BE2C (cell line): ENCODE measurements around the gene MAST2.
A peak's percentile ranks its signal among the peaks of the same experiment; 100 is the strongest.
"Not testable (repeated sequence)": the region's sequence is repeated elsewhere in the genome, so short reads cannot be mapped to it uniquely, and the experiment has no call there.

Experiments used
- DNase-seq: peaks from one replicate; pipeline ENCODE4 v3.0.0-alpha.2; 2020
- H3K27me3 ChIP-seq: fragments of 250-450 bp; sonication (Bioruptor Pico); 2 replicates; pipeline ENCODE4 v1.5.1; 2020; ENCODE audit warnings: mild to moderate bottlenecking
- H3K36me3 ChIP-seq: fragments of 250-450 bp; sonication (Bioruptor Pico); 2 replicates; pipeline ENCODE4 v1.5.1; 2020; ENCODE audit warnings: mild to moderate bottlenecking
- H3K4me1 ChIP-seq: fragments of 250-450 bp; sonication (Bioruptor Pico); 2 replicates; pipeline ENCODE4 v1.5.1; 2020
- H3K4me3 ChIP-seq: 2 replicates; pipeline ENCODE4 v1.5.1; 2011; ENCODE audit warnings: low read depth, low read length
- H3K9me3 ChIP-seq: fragments of 250-450 bp; sonication (Bioruptor Pico); 2 replicates; pipeline ENCODE4 v1.5.1; 2020
- TF ChIP-seq, protein P1 (sequence below): IDR thresholded peaks from 2 replicates; pipeline ENCODE4 v1.5.1; 2012; ENCODE audit warnings: mild to moderate bottlenecking, low read depth, low read length

Gene MAST2

DNA sequence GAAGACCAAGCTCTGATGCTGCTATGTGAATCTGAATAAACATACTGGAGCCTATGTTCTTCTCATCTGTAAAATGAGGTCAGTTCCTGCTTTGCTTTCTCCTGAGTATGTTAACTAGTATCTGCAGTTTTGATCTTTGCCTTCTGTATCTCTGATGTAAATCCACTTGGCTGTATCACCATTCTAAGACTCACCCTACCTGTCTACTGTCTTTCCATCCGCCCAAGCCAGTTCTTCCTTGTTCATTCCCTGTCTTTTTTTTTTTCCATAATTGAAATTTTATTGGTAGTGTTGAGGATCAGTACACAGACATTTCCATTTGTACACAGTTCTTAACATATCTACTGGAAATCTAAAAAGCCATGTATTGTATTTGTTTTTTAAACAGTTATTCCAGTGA is 31.3 kb downstream of the MAST2 start:
- no peak overlapping the region for H3K4me3 ChIP-seq
- DNase-seq = no peak
- H3K27me3 ChIP-seq = no peaks in the 10 kb centered on the region
- H3K4me1 ChIP-seq = no peaks in the 10 kb centered on the region
- no peaks in the 10 kb centered on the region for H3K9me3 ChIP-seq
- H3K36me3 ChIP-seq = no peaks in the 10 kb centered on the region
- TF ChIP-seq, protein P1, sequence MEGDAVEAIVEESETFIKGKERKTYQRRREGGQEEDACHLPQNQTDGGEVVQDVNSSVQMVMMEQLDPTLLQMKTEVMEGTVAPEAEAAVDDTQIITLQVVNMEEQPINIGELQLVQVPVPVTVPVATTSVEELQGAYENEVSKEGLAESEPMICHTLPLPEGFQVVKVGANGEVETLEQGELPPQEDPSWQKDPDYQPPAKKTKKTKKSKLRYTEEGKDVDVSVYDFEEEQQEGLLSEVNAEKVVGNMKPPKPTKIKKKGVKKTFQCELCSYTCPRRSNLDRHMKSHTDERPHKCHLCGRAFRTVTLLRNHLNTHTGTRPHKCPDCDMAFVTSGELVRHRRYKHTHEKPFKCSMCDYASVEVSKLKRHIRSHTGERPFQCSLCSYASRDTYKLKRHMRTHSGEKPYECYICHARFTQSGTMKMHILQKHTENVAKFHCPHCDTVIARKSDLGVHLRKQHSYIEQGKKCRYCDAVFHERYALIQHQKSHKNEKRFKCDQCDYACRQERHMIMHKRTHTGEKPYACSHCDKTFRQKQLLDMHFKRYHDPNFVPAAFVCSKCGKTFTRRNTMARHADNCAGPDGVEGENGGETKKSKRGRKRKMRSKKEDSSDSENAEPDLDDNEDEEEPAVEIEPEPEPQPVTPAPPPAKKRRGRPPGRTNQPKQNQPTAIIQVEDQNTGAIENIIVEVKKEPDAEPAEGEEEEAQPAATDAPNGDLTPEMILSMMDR = no peak

DNA sequence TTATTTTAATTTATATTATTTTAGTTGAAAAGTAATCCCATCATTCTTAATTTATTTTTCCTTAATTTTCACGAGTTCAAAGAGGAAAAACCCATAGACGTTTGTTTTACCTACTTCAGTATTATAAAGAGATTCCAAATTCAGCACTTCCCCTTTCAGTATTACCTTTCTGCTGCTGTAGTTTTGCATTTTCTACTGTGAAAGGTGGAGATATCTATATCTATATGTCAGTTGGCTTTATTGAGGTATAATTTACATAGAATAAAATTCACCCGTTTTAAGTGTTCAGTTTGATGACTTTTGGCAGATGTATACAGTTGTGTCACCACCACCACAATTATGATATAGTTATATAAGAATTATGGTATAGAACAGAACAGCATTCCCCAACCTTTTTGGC is 33.0 kb downstream of the MAST2 start:
- Histone ChIP-seq H3K27me3 (no peaks in the 10 kb centered on the region), H3K4me1 (no peaks in the 10 kb centered on the region), H3K36me3 (no peaks in the 10 kb centered on the region), H3K9me3 (no peaks in the 10 kb centered on the region), H3K4me3 (no peak overlapping the region)
- no peak for DNase-seq
- TF ChIP-seq, protein P1 = no peak

DNA sequence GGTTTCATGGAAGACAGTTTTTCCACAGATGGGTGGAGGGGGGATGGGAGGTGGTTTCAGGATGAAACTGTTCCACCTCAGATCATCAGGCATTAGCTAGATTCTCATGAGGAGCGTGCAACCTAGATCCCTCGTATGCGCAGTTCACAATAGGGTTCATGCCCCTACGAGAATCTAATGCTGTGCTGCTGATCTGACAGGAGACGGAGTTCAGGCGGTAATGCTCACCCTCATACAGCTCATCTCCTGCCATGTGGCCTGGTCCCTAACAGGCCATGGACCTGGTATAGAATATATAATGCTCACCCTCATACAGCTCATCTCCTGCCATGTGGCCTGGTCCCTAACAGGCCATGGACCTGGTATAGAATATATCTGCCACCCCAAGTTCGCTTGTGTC is 33.4 kb downstream of the MAST2 start:
- DNase-seq, H3K4me1 ChIP-seq, H3K4me3 ChIP-seq, H3K36me3 ChIP-seq, H3K9me3 ChIP-seq, H3K27me3 ChIP-seq: not testable (repeated sequence)

DNA sequence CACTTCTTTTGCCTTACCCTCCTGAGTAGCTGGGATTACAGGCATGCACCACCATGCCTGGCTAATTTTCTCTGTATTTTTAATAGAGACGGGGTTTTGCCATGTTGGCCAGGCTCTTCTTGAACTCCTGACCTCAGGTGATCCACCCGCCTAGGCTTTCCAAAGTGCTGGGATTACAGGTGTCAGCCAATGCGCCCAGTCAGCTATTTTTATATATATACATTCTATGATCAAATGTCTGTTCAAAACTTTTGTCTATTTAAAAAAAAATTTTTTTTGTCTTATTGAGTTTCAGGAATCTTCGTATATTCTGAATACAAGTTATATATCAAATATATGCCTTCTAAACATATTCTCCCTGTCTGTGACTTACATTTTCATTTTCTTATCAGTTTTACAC is 34.9 kb downstream of the MAST2 start:
- not testable (repeated sequence) for H3K9me3 ChIP-seq, H3K27me3 ChIP-seq, H3K36me3 ChIP-seq, DNase-seq, H3K4me3 ChIP-seq, H3K4me1 ChIP-seq

DNA sequence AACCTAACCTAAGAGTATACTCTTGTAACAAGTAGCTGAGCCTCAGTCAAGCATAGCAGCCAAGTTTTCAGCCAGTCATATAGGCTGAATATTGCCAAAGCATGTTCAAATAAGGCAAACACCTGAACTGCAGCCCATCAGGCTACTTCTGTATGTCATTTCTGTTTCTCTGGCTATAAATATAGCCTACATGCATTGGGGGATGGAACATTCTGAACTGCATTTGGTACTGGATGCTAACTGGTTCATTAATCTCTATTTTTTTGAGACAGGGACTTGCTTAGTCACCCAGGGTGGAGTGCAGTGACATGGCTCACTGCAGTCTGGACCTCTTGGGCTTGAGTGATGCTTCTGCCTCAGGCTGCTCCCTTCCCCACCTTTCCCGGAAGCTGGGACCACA is 37.3 kb downstream of the MAST2 start:
- Histone ChIP-seq H3K4me1 (no peaks in the 10 kb centered on the region), H3K36me3 (no peaks in the 10 kb centered on the region), H3K27me3 (no peaks in the 10 kb centered on the region), H3K9me3 (no peaks in the 10 kb centered on the region), H3K4me3 (no peak overlapping the region)
- TF ChIP-seq, protein P1 = no peak
- DNase-seq = peak; percentile 4

DNA sequence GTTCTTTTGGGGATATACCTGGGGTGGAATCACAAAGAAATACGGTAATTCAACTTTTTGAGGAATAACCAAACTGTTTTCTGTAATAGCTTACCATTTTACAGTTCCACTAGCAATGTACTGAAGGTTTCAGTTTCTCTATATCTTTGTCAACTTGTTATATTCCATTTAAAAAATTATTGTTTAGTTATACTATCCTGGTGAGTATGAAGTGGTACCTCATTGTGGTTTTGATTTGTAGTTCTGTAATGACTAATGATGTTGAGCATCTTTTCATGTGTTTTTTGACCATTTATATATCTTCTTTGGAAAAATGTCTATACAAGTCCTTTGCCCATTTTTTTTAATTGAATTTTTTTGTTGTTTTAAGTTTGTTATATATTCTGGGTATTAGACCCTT is 39.4 kb downstream of the MAST2 start:
- no peak overlapping the region for H3K4me3 ChIP-seq
- H3K36me3 ChIP-seq = no peaks in the 10 kb centered on the region
- no peak for DNase-seq
- H3K4me1 ChIP-seq = no peaks in the 10 kb centered on the region
- TF ChIP-seq, protein P1 = no peak
- H3K27me3 ChIP-seq = no peaks in the 10 kb centered on the region
- H3K9me3 ChIP-seq = no peaks in the 10 kb centered on the region

DNA sequence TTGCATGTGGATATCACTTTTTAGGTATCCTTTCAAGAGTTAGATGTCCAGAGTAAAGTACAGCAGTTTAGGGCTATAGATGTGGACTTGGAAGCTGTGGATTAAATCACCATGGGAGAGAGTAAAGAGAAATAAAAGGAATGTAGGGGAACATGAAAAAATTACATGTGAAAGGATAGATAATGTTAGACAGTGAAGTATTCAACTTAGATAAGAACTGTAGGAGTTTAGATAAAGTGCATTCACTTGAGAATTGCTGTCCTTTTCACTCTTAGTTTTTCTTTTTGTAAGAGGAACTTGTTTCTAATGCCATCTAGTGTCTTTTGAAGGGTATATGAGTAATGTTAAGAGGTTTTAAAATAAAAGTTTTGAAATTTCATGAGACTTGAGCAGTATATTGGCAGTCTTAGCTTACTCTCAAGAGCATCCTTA is 40.1 kb downstream of the MAST2 start:
- Histone ChIP-seq H3K4me3 (no peak overlapping the region), H3K27me3 (no peaks in the 10 kb centered on the region), H3K4me1 (no peaks in the 10 kb centered on the region), H3K9me3 (no peaks in the 10 kb centered on the region), H3K36me3 (no peaks in the 10 kb centered on the region)
- TF ChIP-seq, protein P1 = no peak
- DNase-seq = no peak

DNA sequence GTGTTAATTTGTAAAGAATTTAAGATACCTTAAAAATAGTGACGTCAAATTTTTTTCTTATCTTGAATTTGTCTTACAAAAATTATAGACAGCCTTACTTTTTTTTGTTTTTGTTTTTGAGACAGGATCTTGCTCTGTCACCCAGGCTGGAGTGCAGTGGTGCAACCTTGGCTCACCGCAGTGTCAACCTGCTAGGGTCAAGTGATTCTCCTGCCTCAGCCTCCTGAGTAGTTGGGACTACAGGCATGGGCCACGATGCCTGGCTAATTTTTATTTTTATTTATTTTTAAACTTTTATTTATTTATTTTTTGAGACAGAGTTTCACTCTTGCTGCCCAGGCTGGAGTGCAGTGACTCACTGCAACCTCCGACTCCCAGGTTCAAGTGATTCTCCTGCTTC is 40.6 kb downstream of the MAST2 start:
- not testable (repeated sequence) for DNase-seq, H3K9me3 ChIP-seq, H3K4me3 ChIP-seq, H3K36me3 ChIP-seq, H3K4me1 ChIP-seq, H3K27me3 ChIP-seq
